HG03575 (cell line): Measurements from ENCODE around the gene YARS2.
A peak's percentile ranks its signal among the peaks of the same experiment; 100 is the strongest.

Experiments used
- ATAC-seq: cut with Tn5 transposase; IDR thresholded peaks from one replicate; pipeline ENCODE4 v1.9.1; 2021; ENCODE audit not compliant: unreplicated experiment, insufficient number of reproducible peaks, low FRiP score; ENCODE audit errors: extremely low read depth

Gene YARS2

DNA sequence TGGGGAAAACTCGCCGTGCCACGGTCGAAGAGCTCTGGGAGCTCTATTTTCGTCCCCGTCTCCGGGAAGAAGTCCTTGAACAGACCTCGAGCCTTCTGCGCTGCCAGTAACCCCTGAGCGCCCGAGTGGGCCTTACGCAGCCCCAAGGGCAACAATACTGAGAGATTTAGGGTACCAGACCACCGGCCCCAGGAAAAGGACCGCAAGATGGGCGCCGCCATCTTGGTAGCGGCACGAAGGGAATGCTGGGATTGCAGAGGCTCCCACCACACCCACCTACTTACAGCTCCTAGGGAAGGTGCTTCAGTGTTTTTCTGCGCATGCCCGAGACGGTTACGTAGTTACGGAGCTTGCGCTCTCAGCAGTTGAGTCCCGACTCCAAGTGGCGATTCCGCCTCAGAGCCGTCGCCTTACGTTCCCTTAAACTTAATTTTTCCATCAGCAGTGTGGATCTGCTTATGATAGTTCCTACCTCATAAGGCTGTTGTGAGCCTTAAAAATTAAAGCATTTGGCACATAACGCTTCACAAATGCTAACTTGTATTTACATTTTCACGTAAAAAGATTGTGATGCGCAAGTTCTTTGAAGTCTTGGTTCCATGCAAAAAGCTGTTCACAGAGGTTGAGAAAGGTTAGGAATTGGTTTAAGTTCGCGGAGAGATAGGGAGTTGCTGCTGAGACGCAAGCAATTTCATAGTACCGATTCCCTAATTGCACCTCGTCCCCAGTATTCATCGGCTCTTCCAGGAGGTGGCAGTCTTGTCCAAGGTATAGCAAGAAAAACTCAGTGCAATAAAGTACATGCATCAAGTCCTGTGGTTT is at the start of gene YARS2:
Gene YARS2, minus strand, starts transcription at position 244 of the 822 bp plus-strand sequence. Its CDS starts 23 bp downstream, at position 221.
- peak; percentile 83 for ATAC-seq

DNA sequence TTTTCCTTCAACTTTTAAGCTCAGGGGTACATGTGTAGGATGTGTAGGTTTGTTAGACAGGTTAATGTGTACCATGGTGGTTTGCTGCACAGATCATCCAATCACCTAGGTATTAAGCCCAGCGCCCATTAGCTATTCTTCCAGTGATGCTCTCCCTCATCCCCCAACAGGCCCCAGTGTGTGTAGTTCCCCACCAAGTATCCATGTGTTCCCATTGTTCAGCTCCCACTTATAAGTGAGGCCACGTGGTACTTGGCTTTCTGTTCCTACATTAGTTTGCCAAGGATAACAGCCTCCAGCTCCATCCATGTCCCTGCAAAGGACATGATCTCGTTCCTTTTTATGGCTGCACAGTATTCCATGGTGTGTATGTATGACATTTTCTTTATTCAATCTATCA is 48.6 kb upstream of the YARS2 start:
- ATAC-seq, result no peak

DNA sequence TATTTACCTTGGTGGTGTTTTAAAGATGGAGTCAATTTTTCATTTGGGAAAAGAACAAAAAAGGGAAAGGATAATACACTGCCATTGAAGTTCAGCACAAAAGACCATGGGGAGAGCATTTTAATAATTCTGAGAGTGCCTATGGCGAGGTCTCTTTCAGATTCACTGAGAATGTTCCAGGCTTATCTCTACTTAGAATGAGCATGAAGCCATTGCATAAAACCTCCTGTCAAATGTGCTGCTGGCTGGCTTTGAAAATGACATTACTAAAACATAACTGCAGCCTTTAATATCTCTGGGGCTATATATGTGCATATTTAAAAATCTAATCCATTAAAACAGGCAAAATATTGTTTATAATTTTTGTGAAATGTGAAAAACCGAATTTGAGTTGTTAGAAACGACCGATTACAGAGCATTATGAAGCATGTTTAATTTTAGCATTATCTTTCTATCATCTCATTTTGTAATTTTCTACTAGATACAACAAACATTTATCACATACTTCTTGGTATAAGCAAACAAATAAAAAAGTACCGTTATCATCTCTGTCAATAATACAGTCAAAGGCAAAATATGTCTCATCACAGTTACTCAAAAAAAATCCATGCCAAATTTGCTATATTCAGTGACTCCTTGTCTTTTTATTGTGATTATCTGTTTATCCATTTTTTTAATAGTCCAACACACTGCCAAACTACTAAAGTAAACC is 45.7 kb upstream of the YARS2 start:
- ATAC-seq, result no peak

DNA sequence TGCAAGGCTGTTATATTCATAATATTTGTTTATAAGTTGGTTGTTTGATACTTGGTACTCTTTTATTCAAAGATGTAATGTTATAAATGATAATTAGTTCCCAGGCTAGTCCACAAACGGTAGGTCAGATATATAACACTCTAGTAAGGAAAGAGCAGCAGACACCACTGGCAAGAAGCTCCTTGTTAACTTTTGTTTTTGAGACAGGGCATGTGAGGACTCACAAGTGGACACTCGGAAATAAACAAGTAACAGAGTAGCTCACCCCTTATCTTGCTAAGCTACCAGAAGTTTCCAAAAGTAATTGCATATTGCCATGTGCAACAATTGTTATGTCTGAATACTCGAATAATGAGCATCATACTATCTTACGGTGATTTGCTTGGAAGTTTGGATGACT is 38.6 kb upstream of the YARS2 start:
- no peak for ATAC-seq

DNA sequence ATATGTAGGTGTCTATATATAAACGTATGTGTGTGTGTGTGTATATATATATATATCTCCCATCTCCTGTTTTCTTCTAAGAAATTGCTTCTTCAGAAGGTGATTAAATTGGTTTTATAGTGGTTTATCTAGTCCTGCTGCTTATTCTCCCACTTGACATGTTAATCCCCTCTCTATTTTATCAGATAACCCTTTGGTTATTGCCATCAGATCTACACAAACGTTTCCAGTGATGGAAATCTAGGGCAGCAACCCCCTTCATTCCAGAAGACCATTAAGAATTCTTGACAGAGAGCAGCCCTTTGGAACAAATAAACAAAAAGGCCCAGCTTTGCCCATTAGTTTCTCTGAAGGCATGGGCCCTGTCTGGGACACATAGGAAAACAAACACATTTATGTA is 34.2 kb upstream of the YARS2 start:
- no peak for ATAC-seq

DNA sequence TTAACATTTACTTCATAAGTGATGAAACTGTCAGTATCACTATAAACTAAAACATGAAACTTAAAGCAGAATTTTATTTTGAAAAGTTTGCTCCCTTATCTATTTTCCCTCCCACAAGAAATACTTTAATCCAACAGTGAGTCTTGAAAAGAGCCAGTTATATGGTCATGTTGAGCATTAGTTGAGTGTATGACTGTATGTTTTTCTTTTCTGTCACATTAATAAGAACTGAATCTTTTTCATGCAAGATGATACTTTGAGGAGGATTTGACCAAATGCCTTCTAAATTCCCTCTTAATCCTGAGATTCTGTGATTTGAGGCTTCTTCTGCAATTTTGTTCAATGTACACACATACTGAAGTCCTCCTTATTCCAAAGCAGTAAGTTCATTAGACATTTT is 33.7 kb upstream of the YARS2 start:
- ATAC-seq, result no peak

DNA sequence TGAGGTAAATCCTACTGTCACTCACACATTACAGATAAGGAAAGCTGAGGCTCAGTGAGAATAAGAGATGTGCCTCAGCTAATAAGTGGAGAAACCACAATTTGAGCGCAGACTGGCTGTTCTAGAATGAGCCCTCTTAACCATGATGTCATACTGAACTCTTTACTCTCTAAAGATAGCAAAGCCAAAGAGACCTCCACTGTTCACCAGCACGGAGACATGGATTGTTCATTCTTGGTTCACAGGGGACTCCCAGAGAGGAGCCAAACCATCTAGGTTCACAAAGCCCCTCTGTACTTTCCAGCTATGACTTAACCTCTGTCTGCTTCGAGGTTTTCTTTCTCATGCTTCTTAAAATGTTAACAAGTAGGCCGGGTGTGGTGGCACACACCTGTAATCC is 32.7 kb upstream of the YARS2 start:
- no peak for ATAC-seq

DNA sequence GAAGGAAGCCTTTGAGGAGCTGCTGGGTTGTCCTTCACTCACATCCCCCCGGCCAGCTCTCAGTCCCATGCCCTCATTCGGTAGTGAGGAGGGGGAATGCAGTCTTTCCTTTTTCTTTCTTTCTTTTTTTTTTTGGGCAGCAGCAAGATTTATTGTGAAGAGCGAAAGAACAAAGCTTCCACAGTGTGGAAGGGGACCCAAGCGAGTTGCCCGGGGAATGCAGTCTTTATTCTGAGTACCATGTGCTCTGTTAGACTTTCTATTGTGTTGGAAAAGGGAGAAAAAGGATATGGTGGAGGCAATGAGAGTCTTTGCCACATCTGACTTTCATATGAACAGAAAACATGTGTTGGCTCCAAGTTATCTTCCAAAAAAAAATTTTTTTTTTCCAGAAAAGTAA is 29.9 kb upstream of the YARS2 start:
- ATAC-seq, result no peak

DNA sequence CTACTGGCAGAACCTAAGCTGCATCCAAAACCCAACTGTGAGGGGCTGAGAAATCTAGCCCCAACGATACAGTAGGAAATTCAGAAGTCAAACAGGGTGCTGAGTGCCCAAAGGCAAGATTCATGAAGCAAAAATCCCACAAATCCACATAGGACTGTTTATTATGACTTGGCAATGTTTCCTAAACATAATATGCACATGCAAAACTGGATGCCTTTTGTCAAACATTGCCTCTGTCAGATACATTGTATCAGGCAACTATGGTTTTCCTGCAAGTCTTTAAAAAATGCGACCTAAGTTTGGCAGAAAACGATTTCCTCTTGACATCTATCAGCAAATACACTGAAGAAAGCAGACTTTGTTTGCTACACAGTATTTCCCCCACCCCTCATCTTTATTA is 27.3 kb upstream of the YARS2 start:
- ATAC-seq, result no peak

DNA sequence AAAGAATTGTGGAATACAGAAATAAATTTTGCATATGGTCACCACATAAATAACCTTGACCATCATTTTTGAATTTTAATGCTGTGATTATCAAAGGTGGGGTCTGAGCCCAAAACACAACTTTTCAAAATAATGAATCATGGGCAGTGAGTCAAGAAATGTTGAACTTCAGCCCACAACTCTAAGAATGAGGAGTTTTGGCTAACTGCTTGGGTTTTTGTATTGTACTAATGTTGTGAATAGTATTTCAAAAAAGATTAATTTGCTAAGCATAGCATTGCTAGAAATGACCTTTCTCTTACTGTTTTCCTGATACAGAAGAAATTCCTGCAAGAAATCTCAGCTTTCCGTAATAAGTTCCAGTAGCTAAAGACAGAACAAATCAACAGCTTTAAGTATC is 24.4 kb upstream of the YARS2 start:
- ATAC-seq, result no peak

DNA sequence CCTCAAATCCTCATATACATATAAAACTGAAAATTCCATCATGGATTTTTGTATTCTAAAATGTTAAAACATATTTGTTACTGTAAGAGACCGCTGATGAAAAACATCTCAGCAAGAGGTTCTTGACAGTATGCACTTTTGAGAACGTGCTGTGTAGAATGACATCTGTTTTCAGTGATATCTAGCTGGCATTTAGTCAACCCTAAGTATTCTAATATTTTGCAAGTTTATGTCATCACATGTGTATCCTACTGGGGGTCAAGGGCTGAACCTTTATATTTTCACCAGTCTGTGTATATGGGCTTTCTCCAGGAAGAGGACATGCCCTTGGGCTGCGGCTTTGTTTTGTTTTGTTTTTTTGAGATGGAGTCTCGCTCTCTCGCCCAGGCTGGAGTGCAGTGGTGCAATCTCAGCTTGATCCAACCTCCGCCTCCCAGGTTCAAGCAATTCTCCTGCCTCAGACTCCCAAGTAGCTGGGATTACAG is 22.0 kb upstream of the YARS2 start:
- no peak for ATAC-seq

DNA sequence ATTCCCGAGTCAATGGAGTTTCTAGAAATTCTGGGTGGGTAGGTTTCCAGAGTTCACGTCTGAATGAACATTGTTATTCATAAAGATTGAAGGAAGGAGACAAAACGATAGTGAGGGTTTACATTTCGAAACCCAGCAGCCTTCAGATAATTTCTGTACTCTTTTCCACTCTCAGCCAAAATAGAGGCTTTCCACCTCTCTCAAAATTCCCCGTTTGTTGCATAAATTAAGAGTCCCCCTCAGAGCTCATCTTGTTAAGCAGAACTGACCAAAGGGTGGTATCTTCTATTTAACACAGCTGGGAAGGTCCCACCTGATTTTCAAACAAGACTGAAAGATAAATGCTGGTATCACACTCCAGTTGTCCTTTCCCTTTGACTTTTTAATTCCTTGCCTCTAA is 21.5 kb upstream of the YARS2 start:
- no peak for ATAC-seq

DNA sequence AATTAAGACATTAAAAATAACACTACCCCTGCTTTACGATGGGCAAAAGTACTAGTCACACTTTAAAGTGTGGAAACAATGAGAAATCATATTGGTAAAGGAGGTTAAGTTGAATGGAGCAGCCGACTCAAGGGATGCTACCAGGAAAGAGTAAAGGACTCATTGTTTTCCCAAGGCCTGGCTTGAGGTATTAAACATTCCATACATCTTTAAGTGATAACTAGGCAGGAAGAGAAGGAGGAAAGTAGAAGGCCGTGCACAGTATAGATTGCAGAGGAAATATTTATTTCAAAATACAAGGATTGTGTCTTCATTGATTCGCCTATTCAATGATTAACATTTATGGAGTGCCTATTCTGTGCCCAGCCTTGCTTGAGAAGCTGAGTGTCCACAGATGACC is 20.6 kb upstream of the YARS2 start:
- no peak for ATAC-seq

DNA sequence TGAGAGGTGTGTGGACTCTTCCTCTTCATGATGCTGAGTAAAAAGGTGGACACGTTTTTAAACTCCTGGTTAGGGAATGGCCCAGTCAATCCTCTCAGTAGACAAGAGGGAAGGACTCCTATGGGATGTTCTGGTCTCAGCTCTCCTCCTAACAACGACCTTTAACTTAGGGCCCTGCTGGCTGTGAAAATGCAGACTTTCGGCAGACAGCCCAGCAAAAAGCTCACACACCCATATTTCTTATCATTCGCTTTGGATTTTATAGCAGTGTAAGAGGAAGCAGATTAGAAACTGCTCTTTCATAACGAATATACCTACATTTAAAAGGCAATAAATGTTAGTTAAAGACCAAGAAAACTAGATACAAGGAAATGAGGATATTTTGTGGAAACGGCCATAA is 18.0 kb upstream of the YARS2 start:
- no peak for ATAC-seq

DNA sequence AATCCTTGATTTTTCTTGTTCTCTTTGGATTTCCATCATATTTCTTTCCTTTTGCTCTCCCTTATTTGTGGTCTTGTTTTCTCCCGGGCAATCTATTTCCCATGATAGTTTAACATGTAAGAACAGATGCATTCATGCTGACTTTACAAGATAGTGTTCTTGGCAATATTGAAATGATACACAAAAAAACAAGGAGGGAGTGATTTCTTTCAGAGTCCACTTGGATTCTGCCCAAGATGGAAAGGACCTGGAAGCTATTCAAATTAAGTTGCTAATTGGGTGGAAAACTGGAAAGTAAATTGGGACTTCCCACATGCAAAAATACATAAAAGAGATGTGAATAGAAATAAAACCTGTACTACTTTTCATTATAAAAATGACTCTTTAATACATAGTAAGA is 14.4 kb upstream of the YARS2 start:
- ATAC-seq, result no peak

DNA sequence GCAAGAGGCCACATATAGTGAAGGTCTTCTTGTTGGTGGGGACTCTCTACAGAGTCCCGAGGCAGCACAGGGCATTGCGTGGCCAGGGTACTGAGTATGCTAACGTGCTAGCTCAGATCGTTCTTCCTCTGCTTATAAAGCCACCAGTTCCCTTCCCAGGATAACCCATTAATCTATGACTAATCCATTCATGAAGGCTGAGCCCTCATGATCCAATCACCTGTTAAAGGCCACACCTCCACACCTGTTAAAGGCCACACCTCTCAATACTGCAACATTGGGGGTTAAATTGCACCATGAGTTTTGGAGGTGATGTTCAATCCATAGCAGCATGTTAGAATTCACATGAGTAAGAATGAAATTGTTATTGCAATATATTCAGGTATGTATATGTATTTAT is 12.8 kb upstream of the YARS2 start:
- no peak for ATAC-seq

DNA sequence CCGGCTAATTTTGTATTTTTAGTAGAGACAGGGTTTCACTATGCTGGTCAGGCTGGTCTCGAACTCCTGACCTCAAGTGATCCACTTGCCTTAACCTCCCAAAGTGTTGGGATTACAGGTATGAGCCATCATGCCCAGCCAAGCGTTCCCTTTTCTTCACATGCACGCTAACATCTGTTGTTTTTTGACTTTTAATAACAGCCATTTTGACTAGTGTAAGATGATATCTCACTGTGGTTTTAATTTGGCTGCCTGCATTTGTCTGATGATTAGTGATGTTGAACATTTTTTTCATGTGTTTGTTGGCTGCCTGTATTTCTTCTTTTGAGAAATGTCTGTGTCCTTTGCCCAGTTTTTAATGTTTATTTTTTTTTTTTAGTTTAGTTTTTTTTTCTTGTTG is 10.2 kb upstream of the YARS2 start:
- no peak for ATAC-seq

DNA sequence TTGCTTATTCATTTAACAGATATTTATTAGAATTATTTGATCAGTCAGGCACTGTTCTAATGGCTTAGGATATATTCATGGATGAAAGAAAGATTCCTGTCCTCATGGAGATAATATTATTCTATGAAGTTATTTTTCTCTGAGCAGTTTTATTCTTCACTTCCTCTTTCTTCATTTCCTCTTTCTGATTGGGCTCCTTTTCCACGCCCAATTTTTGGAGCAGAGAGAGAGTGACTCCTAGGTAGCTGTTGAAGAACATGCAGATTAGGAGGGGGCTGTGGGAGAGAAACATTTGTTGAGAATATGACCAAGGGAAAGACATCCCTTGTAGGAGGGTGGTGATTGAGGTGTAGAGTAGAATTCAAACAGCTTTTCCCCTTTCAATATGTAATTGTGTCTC is 6.0 kb upstream of the YARS2 start:
- no peak for ATAC-seq

DNA sequence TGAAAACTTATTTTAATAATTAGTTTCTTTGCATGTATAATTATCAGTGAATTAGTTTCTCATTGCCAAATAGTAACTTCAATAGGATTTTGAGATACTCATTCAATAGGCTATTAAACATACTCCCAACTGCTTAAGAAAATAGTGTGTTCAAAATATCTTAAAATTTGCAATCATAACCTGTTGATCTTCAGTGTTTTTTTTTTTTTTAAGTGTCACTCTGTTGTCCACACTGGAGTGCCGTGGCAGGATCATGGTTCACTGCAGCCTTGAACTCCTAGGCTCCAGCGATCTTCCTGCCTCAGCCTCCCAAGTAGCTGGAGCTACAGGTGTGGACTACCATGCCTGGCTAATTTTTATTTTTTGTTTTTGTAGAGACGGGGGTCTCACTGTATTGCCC is 1.5 kb upstream of the YARS2 start:
- ATAC-seq, result no peak

DNA sequence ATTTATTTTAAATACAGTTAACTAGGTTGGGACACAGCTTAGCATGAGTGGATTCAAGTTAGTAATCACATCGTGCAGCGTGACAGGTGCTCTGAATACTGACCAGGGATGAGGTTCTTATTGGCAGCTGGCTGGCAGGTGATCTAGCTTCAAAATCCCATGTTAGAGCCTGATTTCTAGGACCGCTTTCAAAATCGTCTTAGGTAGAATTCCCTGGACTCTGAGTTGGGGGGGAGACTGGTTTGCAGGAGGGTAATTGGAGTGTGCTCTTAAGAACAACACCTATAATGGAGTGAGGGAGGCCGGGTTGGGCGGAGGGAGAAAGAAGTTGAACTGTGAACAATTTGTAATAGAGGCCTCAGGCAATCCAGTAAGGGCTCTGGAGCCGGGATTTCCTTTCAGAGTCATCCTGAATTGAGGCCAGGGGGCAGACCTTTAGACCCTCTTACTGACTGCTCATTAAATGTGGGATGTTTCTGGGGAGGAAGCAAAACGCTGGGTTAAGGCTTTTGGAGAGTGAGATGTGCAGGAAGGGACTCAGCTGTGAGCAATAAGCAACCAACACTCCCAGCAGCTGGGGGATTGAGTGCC is 874 bp upstream of the YARS2 start:
- no peak for ATAC-seq
